Measurements from ENCODE around the gene SEMG1. TPM values are rescaled to one million over a fixed set of nuclear protein-coding genes. Genes with fewer than 3 reads are reported as not detected.

SEMG1 gene
- total and polyA plus RNA-seq, 9 of the 15 experiments (the other 6 are each of a cell fraction or from before 2014, with no cell fraction given), result not detected

GRCh38 chr20:45247865-45248264 lies 41.0 kb downstream of the SEMG1 start:
- H3K36me3 ChIP-seq (ENCODE audit: control insufficient read depth, insufficient read depth, low read length), result no peaks in the 10 kb centered on the region
- in situ Hi-C loops (cut with MboI), result no loop called here
- no peaks in the 10 kb centered on the region for H3K79me2 ChIP-seq (ENCODE audit: control insufficient read depth, insufficient read depth, low read length)
- H4K20me1 ChIP-seq (replicated peaks; ENCODE audit: control insufficient read depth, insufficient read depth, low read length), result no peaks in the 10 kb centered on the region
- ChIA-PET POLR2A (no interaction called here), CTCF (ENCODE audit: low intra/inter-chr PET ratio) (no interaction called here)
- H3K4me2 ChIP-seq (ENCODE audit: insufficient read depth, low read length), result no peak overlapping the region
- BruUV-seq (replicated peaks), result no TSS peak
- H3K9ac ChIP-seq (ENCODE audit: insufficient read depth in 1 of 2, low read depth in 2 of 2, low read length in 2 of 2), result no peak overlapping the region
- H2AFZ ChIP-seq (ENCODE audit: low read depth, low read length), result no peak overlapping the region
- no peak overlapping the region for H3K4me3 ChIP-seq
- H3K27ac ChIP-seq (ENCODE audit: extremely low read depth, low read depth, low read length), result no peak overlapping the region
- no peak for FAIRE-seq
- peaks cover 3 to 4% of the 10 kb centered on the region in 2 experiments; a peak in 3 of 5 replicates for H3K27me3 ChIP-seq (ENCODE audit: control insufficient read depth in 2 of 2, insufficient read depth in 2 of 2, low read length in 2 of 2)
- 0% methylated on average over 1 of the region's 1 CpG for WGBS (ENCODE audit: insufficient coverage, low coverage, missing lambda C conversion rate)
- DNase-seq (ENCODE audit: extremely low read depth in 1 of 4, low spot score in 3 of 4), result no peak
- H3K9me3 ChIP-seq (replicated peaks; ENCODE audit: control insufficient read depth, insufficient read depth, low read depth, low read length), result no peaks in the 10 kb centered on the region
- no peak for ATAC-seq
- no peaks in the 10 kb centered on the region for H3K4me1 ChIP-seq (replicated peaks in 1 of 2; ENCODE audit: control insufficient read depth in 2 of 2, insufficient read depth in 2 of 2, low read length in 2 of 2)
- no peak for TF ChIP-seq MECOM (CRISPR knock-in tag; IDR thresholded peaks at IDR 0.05)
- TF ChIP-seq MAZ (CRISPR knock-in tag; conservative IDR thresholded peaks at IDR 0.05 in 1 of 2, IDR thresholded peaks at IDR 0.05 in 1 of 2), result no peak
- TF ChIP-seq RB1 (IDR thresholded peaks at IDR 0.05; ENCODE audit: low read depth), result no peak
- TF ChIP-seq CREB3L1 (IDR thresholded peaks at IDR 0.05; ENCODE audit: borderline replicate concordance, low read depth), result no peak
- TF ChIP-seq SNRNP70 (optimal IDR thresholded peaks at IDR 0.05; ENCODE audit: low read depth, low read length), result no peak
- no peak for TF ChIP-seq PPARD (CRISPR knock-in tag; IDR thresholded peaks at IDR 0.05)
- no peak for TF ChIP-seq MCM2 (IDR thresholded peaks at IDR 0.05; ENCODE audit: low read depth)
- TF ChIP-seq TEAD2 (tag; IDR thresholded peaks at IDR 0.05), result no peak
- no peak for TF ChIP-seq CBFA2T3 (IDR thresholded peaks at IDR 0.05)
- no peak for TF ChIP-seq ZNF780A (CRISPR knock-in tag; IDR thresholded peaks at IDR 0.05)
- no peak for TF ChIP-seq HMGXB4 (CRISPR knock-in tag; IDR thresholded peaks at IDR 0.05)
- no peak for TF ChIP-seq SAP30 (IDR thresholded peaks at IDR 0.05; ENCODE audit: borderline replicate concordance, insufficient read depth, low read depth, low read length, poor library complexity, severe bottlenecking)
- H3K9me1 ChIP-seq (ENCODE audit: control insufficient read depth, insufficient read depth, low read length), result no peaks in the 10 kb centered on the region
- intact Hi-C loops (cut with micrococcal nuclease), result no loop called here

Data from K562 (cell line).